RKO (cell line): ENCODE data around the gene RNF214.

Source experiments
- DNase-seq: peaks from one replicate; pipeline ENCODE4 v3.0.0-alpha.2; 2016; ENCODE audit warnings: low spot score

RNF214 gene

DNA sequence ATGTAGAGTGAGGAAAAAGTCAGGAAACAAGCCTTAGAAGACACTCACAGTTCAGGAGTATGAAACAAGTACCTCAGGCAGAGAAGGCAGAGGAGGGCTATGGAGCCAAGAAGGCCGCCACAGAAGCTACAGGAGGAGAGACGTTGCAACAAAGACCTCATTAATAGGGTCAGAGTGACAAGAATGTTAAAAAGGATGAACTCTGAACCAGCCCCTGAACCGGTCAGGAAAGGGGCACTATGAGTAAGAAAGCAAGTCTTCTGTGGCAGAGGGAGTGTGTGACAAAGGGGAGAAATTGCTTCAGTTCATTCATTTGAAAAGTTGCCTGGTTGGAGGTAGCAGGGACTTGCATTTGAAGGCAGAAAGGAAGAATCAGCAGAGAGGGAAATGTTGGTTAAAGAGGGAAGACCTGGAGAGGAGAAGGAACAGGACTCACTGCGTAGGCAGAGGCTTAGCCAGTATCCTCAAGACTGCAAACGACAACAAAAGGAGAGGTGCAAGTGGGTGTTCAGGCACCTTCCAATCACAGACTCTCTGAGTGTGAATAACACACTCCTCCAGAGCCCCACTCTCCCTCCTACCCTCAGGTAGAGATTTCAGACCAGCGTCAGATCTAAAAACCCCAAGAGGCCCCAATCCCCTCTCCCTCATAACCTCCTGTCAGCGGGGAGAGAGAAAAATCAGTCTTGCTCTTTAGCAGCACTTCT lies 17.9 kb upstream of the RNF214 start:
- no peak for DNase-seq

DNA sequence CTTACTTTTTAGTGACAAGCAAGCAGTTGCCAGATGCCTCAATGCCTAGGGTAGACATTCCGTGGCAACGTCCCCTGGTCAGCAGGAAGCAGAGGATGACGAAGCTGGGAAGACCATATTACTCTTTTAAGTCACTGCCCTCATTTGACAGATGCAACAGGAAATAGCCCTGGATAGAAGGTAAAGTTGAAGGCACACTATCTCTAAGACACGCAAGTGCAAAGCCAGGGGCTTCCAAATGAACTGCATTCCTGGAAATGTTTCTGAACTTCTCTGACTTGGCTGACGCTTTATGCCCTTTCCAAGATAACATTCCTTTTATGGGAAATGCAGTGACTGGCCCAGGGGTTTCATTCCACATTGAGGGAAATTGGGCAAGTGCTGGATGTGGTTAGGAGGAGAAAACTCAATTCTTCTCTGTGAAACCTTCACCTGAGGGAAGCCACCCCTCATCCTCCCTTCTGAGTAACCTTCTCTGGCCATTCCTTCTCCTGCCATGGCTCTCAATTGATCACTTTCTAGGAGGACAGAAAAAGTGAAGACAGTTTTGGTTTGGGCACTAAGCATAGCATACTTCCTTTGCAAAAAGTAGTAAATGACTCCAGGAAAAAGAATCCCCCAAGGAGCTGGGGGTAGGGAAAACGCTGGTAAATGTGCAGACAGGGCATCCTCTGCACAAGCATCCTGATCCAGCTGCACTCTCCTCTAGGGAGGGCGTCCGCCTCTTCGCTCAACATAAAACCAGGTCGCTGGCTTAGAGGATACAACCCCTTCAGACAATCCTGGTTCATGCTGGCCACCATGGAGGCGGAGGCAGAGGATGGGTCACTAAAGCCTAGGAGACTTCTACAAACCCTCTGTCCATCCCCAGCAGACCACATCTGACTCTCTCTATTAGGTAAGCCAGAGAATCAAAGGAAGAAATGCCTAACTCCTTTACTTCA lies 15.1 kb upstream of the RNF214 start:
- DNase-seq = no peak

DNA sequence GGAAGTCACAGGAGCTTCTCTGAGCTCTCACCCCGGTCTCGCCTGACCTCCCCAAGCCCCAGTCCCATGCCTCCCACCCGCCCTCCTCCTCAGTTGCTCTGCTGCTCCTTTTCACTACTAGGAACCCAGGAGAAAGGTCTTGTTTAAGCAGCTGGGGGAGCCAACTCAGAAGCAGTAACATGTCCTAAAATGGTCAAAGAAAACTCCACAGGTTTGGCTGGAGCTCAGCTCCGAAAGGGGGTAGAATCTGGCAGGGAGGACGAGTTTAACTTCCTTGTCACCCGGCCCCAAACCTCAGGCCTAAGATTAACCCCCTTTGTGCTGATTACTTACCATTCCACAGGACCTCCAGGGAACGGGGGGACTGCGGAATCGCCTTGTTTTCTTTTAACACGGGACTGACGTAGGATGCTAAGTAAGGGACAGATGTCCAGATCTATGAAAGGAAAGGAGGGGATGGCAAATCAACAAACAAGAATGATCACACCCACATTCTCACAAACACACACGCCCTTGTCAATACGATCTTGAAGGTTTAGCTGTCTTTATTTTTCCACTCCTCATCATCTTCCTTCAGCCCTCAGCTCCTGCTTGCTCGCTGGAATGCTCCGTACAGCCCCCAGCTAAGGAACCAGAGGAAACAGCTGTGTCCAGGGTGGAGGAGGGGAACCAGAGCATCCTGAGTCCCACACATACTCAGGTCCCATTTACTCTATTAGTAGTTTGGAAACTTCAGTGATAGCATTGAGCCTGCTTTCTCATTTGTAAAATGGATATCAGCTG lies 14.1 kb upstream of the RNF214 start:
- DNase-seq = no peak

DNA sequence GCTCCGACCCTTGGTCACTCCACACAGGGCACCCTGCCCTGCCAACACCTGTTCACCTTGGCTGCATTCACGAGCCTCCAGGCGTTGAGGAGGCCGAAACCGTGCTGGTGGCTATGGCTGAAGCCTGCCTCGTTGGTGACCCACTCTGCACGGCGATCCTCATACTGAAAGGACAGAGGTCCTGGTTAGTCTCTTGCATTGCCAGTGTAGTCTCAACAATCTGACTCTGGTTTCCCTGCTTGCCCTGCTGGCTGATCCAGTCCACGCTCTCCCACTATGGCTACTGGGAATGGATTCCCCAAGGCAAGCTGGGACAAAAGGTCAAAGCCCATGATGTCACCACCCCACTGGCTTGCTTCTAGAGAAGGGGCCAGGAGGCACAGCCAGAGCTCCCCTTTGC lies 13.5 kb upstream of the RNF214 start:
- DNase-seq = no peak

DNA sequence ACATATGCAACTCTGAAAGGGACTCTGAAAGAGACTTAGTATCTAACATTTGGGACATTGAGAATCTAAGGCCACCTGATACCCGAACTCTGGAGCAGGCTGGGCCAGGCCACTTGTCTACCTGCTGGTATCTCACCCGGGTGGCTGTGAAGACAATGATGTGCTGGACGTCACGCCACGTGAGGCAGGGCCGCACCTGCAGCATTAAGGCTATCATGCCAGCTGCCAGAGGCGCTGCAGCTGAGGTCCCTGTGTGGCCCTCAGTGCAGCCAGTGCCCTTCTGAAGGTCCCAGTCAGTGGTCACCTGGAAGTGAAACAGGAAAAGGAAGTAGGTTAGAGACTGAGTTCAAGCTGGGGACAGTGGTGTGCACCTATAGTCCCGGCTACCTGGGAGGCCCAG lies 13.0 kb upstream of the RNF214 start:
- no peak for DNase-seq

DNA sequence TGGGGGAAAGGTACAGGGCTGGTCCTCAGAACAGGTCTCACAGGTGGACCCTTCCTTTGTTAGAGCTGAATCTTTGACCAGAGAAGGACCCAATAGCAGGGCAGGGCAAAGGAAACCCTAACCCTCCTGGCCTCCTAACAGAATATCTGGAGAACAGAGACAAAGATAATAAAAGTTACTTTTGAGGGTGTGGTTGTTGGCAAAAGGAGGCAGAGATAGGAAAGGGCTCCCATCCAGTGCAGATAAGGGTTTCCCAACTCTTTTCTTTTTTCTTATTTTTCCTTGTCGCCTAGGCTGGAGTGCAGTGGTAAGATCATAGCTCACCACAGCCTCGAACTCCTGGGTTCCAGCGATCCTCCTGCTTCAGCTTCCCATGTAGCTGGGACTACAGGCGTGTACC lies 12.5 kb upstream of the RNF214 start:
- DNase-seq = no peak

DNA sequence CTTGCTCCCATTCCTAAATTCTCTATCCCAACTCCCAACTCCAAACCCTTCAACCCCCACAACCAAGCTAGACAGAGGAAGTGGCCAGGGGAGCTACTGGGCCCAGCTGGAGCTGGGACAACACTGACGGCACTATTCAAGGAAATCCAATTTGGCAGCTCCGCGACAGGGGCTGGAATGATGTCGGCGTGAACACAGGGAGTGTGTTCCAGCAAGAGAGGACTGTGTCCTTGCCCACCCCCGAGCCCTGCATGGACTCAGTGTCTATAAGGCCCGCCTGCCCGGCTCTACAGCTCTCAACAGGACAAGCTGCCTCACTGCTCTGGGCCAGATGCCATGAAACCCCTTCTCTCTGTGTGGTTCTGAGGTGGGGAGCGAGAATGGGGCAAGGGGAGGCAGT lies 11.9 kb upstream of the RNF214 start:
- DNase-seq = no peak

DNA sequence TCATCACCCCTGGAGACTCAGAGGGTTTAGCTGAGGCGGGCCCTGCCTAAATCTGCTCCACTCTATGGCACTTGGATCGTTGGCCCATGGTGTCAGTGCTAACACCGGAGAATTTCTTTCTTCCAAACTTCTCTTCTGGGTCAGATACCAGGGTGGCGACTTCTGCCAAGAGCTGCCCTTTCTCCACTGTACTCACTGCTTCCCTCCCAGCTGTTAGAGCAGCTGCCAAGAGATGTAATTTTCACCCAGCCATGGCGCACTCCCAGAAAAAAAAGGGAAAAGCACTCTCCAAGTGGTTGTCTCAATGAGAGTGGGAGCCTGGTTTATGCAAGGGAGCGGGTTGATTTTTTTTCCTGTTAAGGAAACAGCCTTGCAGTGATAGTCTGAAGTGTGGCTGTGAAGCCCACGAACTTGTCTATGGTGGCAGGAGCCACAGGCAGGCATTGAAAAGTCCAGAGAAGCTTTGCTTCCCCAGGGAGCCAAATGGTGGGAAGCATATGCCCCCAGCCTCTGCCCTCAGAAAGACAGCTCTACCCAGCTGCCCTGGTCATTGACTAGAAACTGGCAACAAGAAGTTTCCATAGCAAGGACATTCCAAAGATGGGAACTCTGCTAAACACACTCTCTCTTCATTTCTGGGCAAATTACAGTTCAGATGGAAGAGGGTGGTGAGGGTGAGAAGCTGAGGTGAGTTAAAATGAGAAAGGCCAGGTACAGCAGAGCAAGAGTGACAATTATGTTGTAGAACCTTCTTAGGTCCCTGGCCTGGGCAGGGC lies 11.3 kb upstream of the RNF214 start:
- no peak for DNase-seq

DNA sequence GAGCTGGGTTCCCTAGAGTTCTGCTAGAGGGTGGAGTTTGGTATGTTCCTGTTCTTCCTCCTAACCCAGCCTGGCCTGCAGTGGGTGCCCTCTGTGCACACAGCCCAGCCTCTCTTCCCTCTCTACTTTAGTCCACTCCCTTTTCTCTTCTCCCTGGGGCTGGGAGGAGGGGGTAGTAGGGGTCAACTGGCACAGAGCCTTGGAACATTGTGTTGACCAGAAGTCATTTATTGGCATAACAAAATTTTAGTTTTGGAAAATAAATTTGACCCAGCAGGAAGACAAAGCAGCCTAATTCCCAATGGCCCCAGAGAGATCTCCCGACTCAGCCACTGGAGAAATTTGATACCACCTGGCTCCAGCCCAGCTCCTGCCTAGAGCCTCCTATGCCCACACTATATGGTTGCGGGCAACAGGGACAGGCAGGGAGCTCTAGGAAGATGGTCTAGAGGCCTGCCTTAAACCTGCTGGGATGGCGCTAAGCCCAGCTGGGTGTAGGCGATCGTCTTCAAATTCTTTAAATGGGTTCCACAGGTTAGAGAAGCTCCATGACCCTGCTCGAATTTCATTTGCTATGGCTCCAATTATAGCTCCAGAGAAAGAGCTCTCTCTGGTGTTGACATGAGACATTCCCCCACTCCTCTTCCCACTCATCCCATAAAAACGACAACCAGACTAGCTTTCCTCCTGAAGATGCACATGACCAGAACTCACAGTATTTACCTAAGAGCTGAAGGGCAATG lies 10.5 kb upstream of the RNF214 start:
- no peak for DNase-seq

DNA sequence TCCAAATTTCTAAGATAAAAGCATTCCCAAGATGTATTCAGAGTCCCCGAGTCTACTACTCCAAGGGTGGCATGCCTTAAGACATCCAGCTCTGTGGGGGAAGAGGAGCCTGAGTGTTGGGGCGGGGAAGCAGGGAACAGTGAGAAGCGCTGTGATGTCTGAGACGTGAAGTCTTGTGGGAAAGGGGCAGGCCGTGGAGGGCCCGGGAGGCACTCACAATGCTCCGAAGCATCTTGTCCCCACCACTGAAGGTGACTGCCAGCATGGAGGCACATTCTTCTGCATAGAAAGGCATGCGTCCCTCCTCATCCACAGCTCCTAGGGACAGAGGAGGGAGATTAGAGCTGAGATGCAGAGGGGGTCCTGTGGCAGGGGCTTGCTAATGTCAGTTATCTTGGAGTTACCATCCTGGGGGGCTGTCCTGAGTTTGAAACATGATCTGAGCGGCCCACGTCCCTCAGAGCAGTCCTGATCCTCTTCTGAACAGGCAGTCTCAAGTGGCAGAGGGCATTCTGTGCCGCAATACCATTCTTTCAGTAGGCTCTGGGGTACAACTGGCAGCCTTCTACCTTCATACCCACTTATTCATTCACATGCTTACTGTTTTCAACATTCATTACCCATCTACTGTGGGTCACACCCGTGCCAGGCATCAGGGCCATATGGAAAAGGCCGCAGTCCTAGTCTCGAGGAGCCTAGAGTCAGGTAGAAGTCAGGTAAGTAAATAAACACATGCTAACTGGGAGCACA lies 9.3 kb upstream of the RNF214 start:
- DNase-seq = no peak

DNA sequence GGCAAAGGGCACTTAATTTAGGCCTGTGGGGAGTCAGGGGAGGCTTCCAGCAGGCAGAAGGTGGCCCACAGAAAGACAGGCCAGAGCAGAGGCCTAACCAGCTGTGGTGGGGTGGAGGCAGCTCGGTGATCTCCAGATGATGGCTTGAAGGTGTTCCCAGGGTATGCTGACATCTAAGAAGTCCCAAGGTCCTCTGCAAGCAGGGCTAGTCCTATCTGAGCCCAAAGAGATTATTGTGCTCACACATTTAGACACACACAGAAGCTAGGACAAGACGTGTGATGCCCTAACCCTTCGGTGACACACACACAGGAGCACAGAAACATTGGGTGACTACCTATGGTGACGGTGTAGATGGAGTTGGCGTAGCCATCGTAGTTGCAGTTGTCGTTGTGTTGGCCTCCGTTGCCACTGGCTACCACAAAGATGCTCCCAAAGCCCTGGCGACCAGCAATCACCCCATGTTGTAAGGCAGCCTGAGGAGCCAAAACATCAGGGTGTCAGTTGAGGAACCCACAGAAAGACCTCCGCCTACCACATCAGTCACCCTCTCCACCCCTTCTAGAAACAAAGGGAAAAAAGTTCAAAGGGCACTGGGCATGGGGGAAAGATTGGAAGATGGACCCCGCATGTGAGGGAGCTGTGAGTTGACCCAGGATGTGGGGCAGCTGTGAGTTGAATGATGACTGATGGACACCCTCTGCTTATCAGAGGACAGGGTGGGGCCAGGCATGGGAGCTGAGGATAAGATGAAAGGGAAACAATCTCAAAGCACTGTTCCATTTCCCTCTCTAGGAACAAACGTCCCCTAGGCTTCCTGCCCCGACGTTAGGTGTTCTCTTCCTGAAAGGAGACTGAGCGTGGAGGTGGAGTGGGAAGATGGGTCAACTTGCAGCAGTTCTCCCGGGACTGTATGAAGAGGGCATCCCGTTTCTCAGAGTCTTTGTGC lies 8.5 kb upstream of the RNF214 start:
- DNase-seq = no peak

DNA sequence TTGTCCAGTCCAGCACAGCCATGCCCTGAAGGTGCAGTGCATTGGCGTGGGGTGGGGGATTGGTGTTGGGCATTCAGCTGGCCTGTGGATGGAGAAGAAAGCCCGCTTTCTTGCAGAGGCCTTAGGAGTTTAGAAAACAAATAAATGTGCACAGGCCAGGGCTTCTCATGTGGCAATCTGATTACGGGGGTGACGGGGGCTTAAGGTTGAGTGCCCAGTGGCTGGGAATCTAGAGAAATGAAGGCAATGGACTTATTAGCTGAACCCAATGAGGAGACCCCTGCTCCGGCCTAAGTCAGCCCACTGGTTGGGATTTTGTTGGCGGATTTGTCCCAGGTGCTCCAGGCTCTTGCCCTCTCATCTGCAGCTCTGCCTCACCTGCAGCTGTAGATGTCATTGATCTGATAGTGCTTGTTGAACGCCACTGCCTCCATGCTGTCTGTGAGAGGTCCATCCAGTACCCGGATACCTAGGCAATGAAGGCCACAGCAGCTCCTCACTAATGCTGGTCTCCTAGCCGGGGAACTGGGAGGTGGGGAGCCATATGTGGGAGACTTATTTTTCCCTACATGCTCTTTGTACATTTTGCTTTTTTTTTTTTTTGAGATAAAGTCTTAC lies 6.8 kb upstream of the RNF214 start:
- DNase-seq = no peak

DNA sequence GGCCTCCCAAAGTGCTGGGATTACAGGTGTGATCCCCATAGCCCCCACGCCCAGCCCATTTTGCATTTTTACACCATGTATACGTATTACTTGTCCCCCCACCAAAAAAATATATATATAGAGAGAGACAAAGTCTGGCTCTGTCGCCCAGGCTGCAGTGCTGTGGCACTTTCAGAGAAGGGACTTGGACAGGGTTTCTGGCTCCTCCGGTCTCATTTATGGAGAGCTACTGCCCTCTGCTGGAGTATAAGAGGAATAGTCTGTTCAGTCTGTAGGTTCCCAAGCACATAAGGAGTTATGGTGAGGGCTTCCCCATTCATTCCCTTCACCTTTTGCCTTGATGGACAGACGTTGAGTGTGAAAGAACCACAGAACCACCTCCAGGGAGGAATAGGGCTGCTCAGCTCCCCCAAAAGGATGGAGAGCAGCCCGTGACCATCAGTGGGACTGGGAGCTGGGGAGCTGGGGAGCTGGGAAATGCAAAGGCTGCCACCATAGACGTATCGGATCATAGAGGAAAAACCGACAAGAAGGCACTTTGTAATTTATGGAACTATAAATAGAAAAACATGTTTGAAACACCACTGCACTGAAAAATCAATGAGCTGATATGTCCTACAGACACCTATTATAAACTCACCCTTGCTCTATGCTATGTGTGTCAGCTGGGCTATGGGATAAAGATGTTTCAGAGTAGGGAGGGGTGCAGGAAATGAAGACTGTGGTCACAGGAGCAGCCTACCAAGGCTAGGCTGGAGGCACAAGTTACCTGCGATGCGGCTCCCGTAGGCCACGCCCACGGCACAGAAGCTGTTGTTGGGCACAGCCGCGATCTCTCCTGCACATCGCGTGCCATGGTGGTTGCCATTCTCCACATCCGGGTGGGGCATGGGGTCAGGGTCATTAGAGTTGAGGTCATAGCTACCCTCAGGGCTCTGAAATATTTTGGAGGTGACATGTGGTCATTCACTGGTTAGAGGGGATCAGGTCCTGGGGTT lies 5.8 kb upstream of the RNF214 start:
- DNase-seq = peak; percentile 84

DNA sequence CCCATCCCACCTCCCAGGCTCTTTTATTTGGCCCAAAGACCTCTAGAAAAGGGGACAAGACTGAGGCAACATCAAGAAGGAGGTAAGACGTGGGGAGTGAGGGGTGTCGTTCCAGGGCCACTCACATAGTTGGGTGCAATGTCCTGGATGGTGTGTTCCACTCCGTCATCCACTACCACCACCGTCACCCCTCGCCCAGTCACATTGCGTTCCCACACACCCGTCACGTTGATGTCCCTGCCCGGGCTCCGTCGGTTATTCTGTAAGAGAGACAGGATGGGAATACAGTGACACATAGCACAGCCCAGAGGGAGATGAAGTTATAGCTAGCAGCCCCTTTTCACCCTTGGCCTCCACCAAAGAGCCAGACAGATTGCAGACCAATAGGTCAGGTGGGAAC lies 4.4 kb upstream of the RNF214 start:
- DNase-seq = no peak

DNA sequence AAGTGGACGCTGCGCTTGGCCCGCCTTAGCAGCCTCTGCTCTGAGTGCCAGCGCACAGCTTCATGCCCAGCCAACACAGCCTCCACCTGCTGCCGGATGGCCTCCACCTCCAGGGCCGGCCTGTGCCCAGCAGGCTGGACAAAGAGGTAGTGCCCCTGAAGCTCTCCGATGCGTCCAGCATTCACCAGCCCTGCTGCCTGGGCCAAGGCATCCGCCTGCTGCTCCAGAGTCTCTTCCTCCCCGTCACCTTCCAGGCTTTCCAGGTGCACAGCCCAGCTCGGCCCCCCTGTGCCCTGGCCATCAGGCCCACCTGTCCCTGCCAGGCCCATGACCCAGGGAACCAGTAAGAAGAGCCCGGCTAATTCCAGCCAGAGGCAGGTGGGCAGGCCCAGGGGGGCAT lies 3.1 kb upstream of the RNF214 start:
- DNase-seq = no peak

DNA sequence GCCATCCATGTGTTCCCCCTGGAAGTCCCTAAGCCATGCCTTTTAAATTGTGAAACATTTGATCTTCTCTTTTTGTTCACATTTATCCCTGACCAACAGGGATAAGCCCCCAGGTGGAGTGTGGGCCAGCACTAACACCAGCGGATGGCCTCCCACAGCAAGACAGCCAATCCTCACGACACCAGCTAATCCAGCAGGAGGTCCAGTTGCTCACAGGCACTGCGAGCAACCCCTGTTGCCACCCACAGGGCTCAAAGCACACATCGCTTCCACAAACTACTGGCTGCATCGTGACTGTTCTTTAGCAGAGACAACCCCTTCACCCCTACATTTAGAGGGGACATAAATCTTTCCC lies 2.6 kb upstream of the RNF214 start:
- DNase-seq = no peak

DNA sequence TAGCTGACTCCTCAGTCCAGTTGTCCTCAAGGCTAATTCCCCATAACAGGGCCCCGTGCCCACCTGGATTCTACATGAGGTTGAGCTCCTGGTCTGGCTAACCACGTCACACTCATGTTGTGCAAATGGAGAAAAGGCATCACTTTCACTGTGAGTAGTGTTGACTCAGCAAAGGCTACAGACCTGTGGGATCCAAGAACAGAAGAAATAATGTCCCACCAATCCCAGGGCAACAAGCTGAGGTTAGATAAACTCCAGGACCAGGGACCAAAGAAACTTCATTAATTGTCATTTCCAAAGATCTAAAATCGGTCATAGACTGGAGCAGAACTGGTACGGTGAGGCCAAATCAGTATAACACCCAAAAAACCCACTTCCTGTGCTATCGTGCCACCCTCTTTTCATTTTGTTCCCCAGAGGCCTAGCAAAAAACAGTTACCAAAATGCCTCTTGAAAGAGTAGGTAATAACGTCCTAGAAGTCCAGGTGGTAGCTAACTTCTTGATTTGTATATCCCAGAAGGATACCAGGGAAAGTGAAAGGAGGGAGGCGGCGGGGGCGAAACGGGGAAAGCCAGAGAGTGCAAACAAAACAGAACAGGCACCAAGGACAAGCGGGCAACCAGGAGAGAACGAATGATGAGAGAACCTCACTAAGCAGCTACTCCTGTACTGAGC lies 2.0 kb upstream of the RNF214 start:
- peak; percentile 67 for DNase-seq
